Type B pancreatic cell (in vitro differentiated cells): Measurements from ENCODE around the gene OR12D2. TPM values are rescaled to one million over a fixed set of nuclear protein-coding genes. Genes with fewer than 3 reads are reported as not detected.
"Not testable (repeated sequence)": the region's sequence is repeated elsewhere in the genome, so short reads cannot be mapped to it uniquely, and the experiment has no call there.

ENCODE experiments used
- DNase-seq: peaks from one replicate; pipeline ENCODE4 v3.0.0; 2021; ENCODE audit warnings: mixed read lengths; ENCODE audit not compliant: unreplicated experiment; ENCODE audit errors: extremely low spot score
- H3K27ac Mint-ChIP-seq: 2 replicates; pipeline ENCODE4 v1.8.0; 2021; ENCODE audit warnings: mild to moderate bottlenecking, mixed read lengths
- H3K27me3 Mint-ChIP-seq: 2 replicates; pipeline ENCODE4 v1.8.0; 2021; ENCODE audit warnings: mixed read lengths
- H3K36me3 Mint-ChIP-seq: 2 replicates; pipeline ENCODE4 v1.8.0; 2021; ENCODE audit warnings: mixed read lengths
- H3K4me1 Mint-ChIP-seq: one replicate; pipeline ENCODE4 v1.8.0; 2021; ENCODE audit warnings: mixed read lengths; ENCODE audit not compliant: unreplicated experiment
- H3K4me3 Mint-ChIP-seq: 2 replicates; pipeline ENCODE4 v1.8.0; 2021; ENCODE audit warnings: mild to moderate bottlenecking, mixed read lengths
- H3K9me3 Mint-ChIP-seq: 2 replicates; pipeline ENCODE4 v1.8.0; 2021; ENCODE audit warnings: mixed read lengths
- total RNA-seq: library from RNA; stranded (reverse); gene quantifications from 2 replicates; pipeline ENCODE4 v1.2.1, GENCODE V29; 2021; ENCODE audit warnings: low replicate concordance
- TF ChIP-seq, protein P1 (sequence below): fragments of 200-600 bp; sonication (generic); conservative IDR thresholded peaks from 2 replicates; pipeline ENCODE4 v1.5.0; 2021; ENCODE audit warnings: antibody characterized with exemption, mild to moderate bottlenecking

The OR12D2 gene
- total RNA-seq, 1 donor from 2014 or later = not detected

DNA sequence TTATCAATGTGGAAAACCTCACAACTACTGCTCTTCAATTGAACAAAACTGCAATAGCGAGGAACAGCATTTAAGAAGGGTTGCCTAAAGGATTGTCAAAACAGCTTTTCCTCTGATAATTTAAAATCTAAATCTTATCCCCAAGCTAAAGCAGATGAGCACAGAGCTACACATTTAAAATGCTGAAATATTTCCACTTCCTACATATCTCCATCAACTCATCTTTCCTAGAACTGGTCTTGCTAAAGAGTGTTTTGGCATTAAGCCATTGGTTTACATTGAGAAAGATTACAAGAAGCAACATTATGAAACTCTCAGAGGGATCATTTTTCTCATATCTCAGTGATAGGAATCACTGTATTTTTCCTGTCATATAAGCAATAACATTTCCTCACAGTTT, 47.3 kb downstream of the OR12D2 start:
- H3K9me3 Mint-ChIP-seq = no peaks in the 10 kb centered on the region
- H3K36me3 Mint-ChIP-seq = no peaks in the 10 kb centered on the region
- TF ChIP-seq, protein P1, sequence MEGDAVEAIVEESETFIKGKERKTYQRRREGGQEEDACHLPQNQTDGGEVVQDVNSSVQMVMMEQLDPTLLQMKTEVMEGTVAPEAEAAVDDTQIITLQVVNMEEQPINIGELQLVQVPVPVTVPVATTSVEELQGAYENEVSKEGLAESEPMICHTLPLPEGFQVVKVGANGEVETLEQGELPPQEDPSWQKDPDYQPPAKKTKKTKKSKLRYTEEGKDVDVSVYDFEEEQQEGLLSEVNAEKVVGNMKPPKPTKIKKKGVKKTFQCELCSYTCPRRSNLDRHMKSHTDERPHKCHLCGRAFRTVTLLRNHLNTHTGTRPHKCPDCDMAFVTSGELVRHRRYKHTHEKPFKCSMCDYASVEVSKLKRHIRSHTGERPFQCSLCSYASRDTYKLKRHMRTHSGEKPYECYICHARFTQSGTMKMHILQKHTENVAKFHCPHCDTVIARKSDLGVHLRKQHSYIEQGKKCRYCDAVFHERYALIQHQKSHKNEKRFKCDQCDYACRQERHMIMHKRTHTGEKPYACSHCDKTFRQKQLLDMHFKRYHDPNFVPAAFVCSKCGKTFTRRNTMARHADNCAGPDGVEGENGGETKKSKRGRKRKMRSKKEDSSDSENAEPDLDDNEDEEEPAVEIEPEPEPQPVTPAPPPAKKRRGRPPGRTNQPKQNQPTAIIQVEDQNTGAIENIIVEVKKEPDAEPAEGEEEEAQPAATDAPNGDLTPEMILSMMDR = no peak
- no peak overlapping the region for H3K4me3 Mint-ChIP-seq
- peaks cover 24% of the 10 kb centered on the region for H3K27me3 Mint-ChIP-seq
- DNase-seq = no peak
- H3K27ac Mint-ChIP-seq = no peak overlapping the region
- H3K4me1 Mint-ChIP-seq = no peaks in the 10 kb centered on the region

DNA sequence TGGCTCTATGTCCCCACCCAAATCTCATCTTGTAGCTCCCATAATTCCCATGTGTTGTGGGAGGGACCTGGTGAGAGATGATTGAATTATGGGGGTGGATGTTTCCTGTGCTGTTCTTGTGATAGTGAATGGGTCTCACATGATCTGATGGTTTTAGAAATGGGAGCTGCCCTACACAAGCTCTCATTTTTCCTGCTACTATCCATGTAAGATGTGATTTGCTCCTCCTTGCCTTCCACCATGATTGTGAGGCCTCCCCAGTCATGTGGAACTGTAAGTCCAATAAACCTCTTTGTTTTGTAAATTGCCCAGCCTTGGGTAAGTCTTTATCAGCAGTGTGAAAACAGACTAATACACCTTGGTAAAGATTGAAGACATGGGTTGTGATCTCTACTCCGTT, 48.6 kb downstream of the OR12D2 start:
- peaks cover 21% of the 10 kb centered on the region for H3K27me3 Mint-ChIP-seq
- not testable (repeated sequence) for H3K4me1 Mint-ChIP-seq, H3K9me3 Mint-ChIP-seq, H3K36me3 Mint-ChIP-seq, H3K27ac Mint-ChIP-seq, H3K4me3 Mint-ChIP-seq, DNase-seq

Other genes starting within 250 kb of the OR12D2 start
- gene OR2J2, start 224.7 kb upstream of the OR12D2 start, total RNA-seq = not detected in 2 replicates
- not detected in 2 replicates for gene OR14J1, start 93.9 kb upstream of the OR12D2 start, total RNA-seq
- gene OR5V1, start 26.8 kb upstream of the OR12D2 start, total RNA-seq = not detected in 2 replicates
- not detected in 2 replicates for gene OR12D3, start 20.3 kb upstream of the OR12D2 start, total RNA-seq
- not detected in 2 replicates for gene OR12D1, start 19.3 kb downstream of the OR12D2 start, total RNA-seq
- not detected in 2 replicates for gene OR10C1, start 43.7 kb downstream of the OR12D2 start, total RNA-seq
- gene OR11A1, start 61.4 kb downstream of the OR12D2 start, total RNA-seq = not detected in 2 replicates
- gene OR2H1, start 61.5 kb downstream of the OR12D2 start, total RNA-seq = not detected in 2 replicates
- not detected in 2 replicates for gene MAS1L, start 92.3 kb downstream of the OR12D2 start, total RNA-seq
- 12.6 and 24.6 TPM in 2 replicates for gene UBD, start 164.1 kb downstream of the OR12D2 start, total RNA-seq
- not detected in 2 replicates for gene OR2H2, start 189.5 kb downstream of the OR12D2 start, total RNA-seq
- 26.6 and 71.7 TPM in 2 replicates for gene GABBR1, start 237.6 kb downstream of the OR12D2 start, total RNA-seq